PC-3 (cell line): ENCODE results near the gene CPT1A. TPM values are rescaled to one million over a fixed set of nuclear protein-coding genes. Genes with fewer than 3 reads are reported as not detected.

Source experiments
- ATAC-seq: fragments of 200-7000 bp; cut with Tn5 transposase; 2 replicates; pipeline ENCODE4 v1.9.1; 2020; ENCODE audit warnings: mild to moderate bottlenecking, moderate library complexity
- BruUV-seq: library from RNA; stranded (reverse); fragments of 400-500 nt; replicated peaks from 2 replicates; lab custom pipeline; 2021; lab: Mats Ljungman, UMichigan
- CTCF ChIA-PET: fragments of 300-600 bp; sonication (Branson Sonifier 250); formaldehyde crosslinking; loops from one replicate; lab custom pipeline; 2022; ENCODE audit warnings: antibody characterized with exemption; lab: Charles Lee
- POLR2A ChIA-PET: fragments of 300-600 bp; sonication (Branson Sonifier 250); formaldehyde crosslinking; loops from one replicate; lab custom pipeline; 2022; ENCODE audit warnings: antibody characterized with exemption; ENCODE audit not compliant: unreplicated experiment; lab: Charles Lee
- DNase-seq: peaks from one replicate; pipeline ENCODE4 v3.0.0-alpha.2; 2015
- H2AFZ ChIP-seq: fragments of 300-600 bp; sonication (generic); 2 replicates; pipeline ENCODE4 v1.6.0; 2016; ENCODE audit warnings: antibody characterized with exemption, low read length
- H3F3A ChIP-seq: fragments of 300-600 bp; sonication (generic); one replicate; pipeline ENCODE4 v1.6.0; 2017; ENCODE audit warnings: antibody characterized with exemption, low read length, control low read depth, mild to moderate bottlenecking; ENCODE audit not compliant: unreplicated experiment
- H3K27ac ChIP-seq: fragments of 300-600 bp; sonication (generic); 2 replicates; pipeline ENCODE4 v1.5.1; 2016; ENCODE audit warnings: mild to moderate bottlenecking, low read length
- H3K27me3 ChIP-seq: fragments of 300-600 bp; sonication (generic); 2 replicates; pipeline ENCODE4 v1.6.1; 2016; ENCODE audit warnings: low read length, mixed read lengths
- H3K36me3 ChIP-seq: fragments of 300-600 bp; sonication (generic); 2 replicates; pipeline ENCODE4 v1.6.1; 2016; ENCODE audit warnings: low read depth, mixed run types, low read length, mixed read lengths
- H3K4me1 ChIP-seq: fragments of 300-600 bp; sonication (generic); 2 replicates; pipeline ENCODE4 v1.5.1; 2016; ENCODE audit warnings: low read length; ENCODE audit not compliant: insufficient read depth
- H3K4me2 ChIP-seq: fragments of 300-600 bp; sonication (generic); 2 replicates; pipeline ENCODE4 v1.6.0; 2016; ENCODE audit warnings: low read length
- H3K4me3 ChIP-seq: fragments of 300-600 bp; sonication (generic); 2 replicates; pipeline ENCODE4 v1.5.1; 2016; ENCODE audit warnings: mild to moderate bottlenecking, low read length, mixed read lengths
- H3K79me2 ChIP-seq: fragments of 300-600 bp; sonication (generic); 2 replicates; pipeline ENCODE4 v1.6.1; 2017; ENCODE audit warnings: low read length, mixed read lengths
- H3K9ac ChIP-seq: fragments of 300-600 bp; sonication (generic); 2 replicates; pipeline ENCODE4 v1.6.0; 2016; ENCODE audit warnings: mild to moderate bottlenecking, low read length
- H3K9me2 ChIP-seq: fragments of 300-600 bp; sonication (generic); replicated peaks from 2 replicates; pipeline ENCODE4 v1.6.1; 2016; ENCODE audit warnings: mixed run types, low read length, mixed read lengths
- H3K9me3 ChIP-seq: fragments of 300-600 bp; sonication (generic); 2 replicates; pipeline ENCODE4 v1.6.1; 2016; ENCODE audit warnings: low read length, mixed read lengths
- H4K20me1 ChIP-seq: fragments of 300-600 bp; sonication (generic); 2 replicates; pipeline ENCODE4 v1.6.1; 2016; ENCODE audit warnings: low read length, mixed read lengths
- CTCF ChIP-seq: fragments of 300-600 bp; sonication (generic); conservative IDR thresholded peaks from 2 replicates; pipeline ENCODE4 v1.5.1; 2017; ENCODE audit warnings: antibody characterized with exemption, low read depth, mild to moderate bottlenecking, low read length
- EZH2 ChIP-seq: fragments of 300-600 bp; sonication (generic); IDR thresholded peaks from one replicate; pipeline ENCODE4 v1.6.1; 2017; ENCODE audit warnings: antibody characterized with exemption, mild to moderate bottlenecking, low read length; ENCODE audit not compliant: unreplicated experiment
- EZH2phosphoT487 ChIP-seq: fragments of 300-600 bp; sonication (generic); IDR thresholded peaks from 2 replicates; pipeline ENCODE4 v1.6.1; 2018; ENCODE audit warnings: mild to moderate bottlenecking, antibody characterized with exemption, low read length, borderline replicate concordance
- intact Hi-C: fragments of 100-400 bp; cut with micrococcal nuclease; formaldehyde crosslinking; loops from 2 replicates; pipeline ENCODE4 v1.9.0; 2023
- total RNA-seq: library from RNA; depleted of rRNA; stranded (reverse); fragments of >200 nt; gene quantifications from 2 replicates; pipeline ENCODE4 v1.2.3, GENCODE V29; 2014

The CPT1A gene
- total RNA-seq, 1 experiment from 2014 or later, result 38.1 TPM

GRCh38 chr11:68780829-68781228 is 60.9 kb downstream of the CPT1A start:
- H3K9me3 ChIP-seq, result no peaks in the 10 kb centered on the region
- peaks cover 14% of the 10 kb centered on the region for H3K36me3 ChIP-seq
- no TSS peak for BruUV-seq
- no peak overlapping the region for H3K4me2 ChIP-seq
- intact Hi-C loops, result no loop called here
- TF ChIP-seq CTCF (no peak), EZH2phosphoT487 (no peak), EZH2 (no peak)
- H3K4me3 ChIP-seq, result no peak overlapping the region
- H3K9ac ChIP-seq, result no peak overlapping the region
- ATAC-seq (no peak; the same call in 1 of the 2 replicates), DNase-seq (no peak)
- no peaks in the 10 kb centered on the region for H3F3A ChIP-seq
- no peaks in the 10 kb centered on the region for H4K20me1 ChIP-seq
- H2AFZ ChIP-seq, result no peak overlapping the region
- CTCF ChIA-PET, result no interaction called here
- no peaks in the 10 kb centered on the region for H3K4me1 ChIP-seq
- no peaks in the 10 kb centered on the region for H3K27me3 ChIP-seq
- H3K9me2 ChIP-seq, result no peaks in the 10 kb centered on the region
- no peak overlapping the region for H3K27ac ChIP-seq
- POLR2A ChIA-PET, result no interaction called here
- H3K79me2 ChIP-seq, result no peaks in the 10 kb centered on the region

DNA sequence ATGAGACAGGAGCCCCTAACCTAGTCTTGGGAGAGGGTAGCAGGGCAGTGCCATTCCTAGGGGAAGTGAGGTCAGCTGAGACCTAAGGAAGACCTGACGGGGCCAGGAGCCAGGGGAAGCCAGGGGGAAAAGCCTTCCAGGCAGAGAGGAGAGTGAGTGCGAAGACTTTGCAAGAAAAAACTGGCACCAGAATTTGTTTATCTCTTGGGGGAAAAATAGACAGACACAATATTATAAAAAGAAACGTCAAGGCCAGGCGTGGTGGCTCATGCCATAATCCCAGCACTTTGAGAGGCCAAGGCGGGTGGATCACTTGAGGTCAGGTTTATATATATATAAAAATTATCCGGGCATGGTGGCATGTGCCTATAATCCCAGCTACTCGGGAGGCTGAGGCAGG is 63.5 kb downstream of the CPT1A start:
- Histone ChIP-seq H3K79me2 (no peaks in the 10 kb centered on the region), H4K20me1 (no peaks in the 10 kb centered on the region), H3K9me2 (no peaks in the 10 kb centered on the region), H3K9me3 (no peaks in the 10 kb centered on the region), H3K4me2 (no peak overlapping the region), H3K27ac (no peak overlapping the region), H3F3A (no peaks in the 10 kb centered on the region), H3K27me3 (no peaks in the 10 kb centered on the region), H3K9ac (no peak overlapping the region), H2AFZ (no peak overlapping the region), H3K4me1 (no peaks in the 10 kb centered on the region), H3K4me3 (no peak overlapping the region), H3K36me3 (peaks cover 27% of the 10 kb centered on the region)
- DNase-seq (no peak), ATAC-seq (no peak)
- TF ChIP-seq CTCF, result no peak
- TF ChIP-seq EZH2phosphoT487, result no peak
- no peak for TF ChIP-seq EZH2
- ChIA-PET POLR2A (no interaction called here), CTCF (no interaction called here)
- intact Hi-C loops, result no loop called here
- BruUV-seq, result no TSS peak

GRCh38 chr11:68776442-68777235 is 65.1 kb downstream of the CPT1A start:
- H3K36me3 ChIP-seq, result peaks cover 38% of the 10 kb centered on the region
- POLR2A ChIA-PET, result no interaction called here
- H3K4me3 ChIP-seq, result no peak overlapping the region

More at GRCh38 chr11:68776442-68777235, 65.1 kb downstream of the CPT1A start:
- no peaks in the 10 kb centered on the region for H3K27me3 ChIP-seq
- no peaks in the 10 kb centered on the region for H3K9me2 ChIP-seq
- no peaks in the 10 kb centered on the region for H3K79me2 ChIP-seq
- intact Hi-C loops, result no loop called here
- H2AFZ ChIP-seq, result no peak overlapping the region
- no peak overlapping the region for H3K27ac ChIP-seq
- H3K9ac ChIP-seq, result no peak overlapping the region
- no peaks in the 10 kb centered on the region for H4K20me1 ChIP-seq
- no peaks in the 10 kb centered on the region for H3K9me3 ChIP-seq
- no peaks in the 10 kb centered on the region for H3F3A ChIP-seq
- ATAC-seq (no peak), DNase-seq (no peak)
- no peak for TF ChIP-seq CTCF
- no peak for TF ChIP-seq EZH2phosphoT487
- no peak for TF ChIP-seq EZH2
- H3K4me1 ChIP-seq, result no peaks in the 10 kb centered on the region
- CTCF ChIA-PET, result no interaction called here
- no peak overlapping the region for H3K4me2 ChIP-seq
- BruUV-seq, result no TSS peak
